Cardiac muscle cell (in vitro differentiated cells and primary cell): ENCODE data around the gene SAMD14. TPM values are rescaled to one million over a fixed set of nuclear protein-coding genes. Genes with fewer than 3 reads are reported as not detected.

Source experiments
- DNase-seq, 2 donors: peaks; one replicate each; pipeline versions ENCODE4 v3.0.0 to v3.0.0-alpha.2; 2010 to 2017; ENCODE audit warnings: low read depth in 1 of 2, low spot score in 1 of 2
- H3K27ac ChIP-seq: fragments of 200-600 bp; sonication (generic); 2 replicates; pipeline ENCODE4 v1.5.1; 2016
- H3K27me3 ChIP-seq: fragments of 200-600 bp; sonication (generic); 2 replicates; pipeline ENCODE4 v1.6.0; 2016; ENCODE audit warnings: control low read depth
- H3K36me3 ChIP-seq: fragments of 200-600 bp; sonication (generic); 2 replicates; pipeline ENCODE4 v1.5.1; 2016; ENCODE audit warnings: control low read depth
- H3K4me1 ChIP-seq: fragments of 200-600 bp; sonication (generic); 2 replicates; pipeline ENCODE4 v1.8.1; 2017; ENCODE audit warnings: low read depth, mild to moderate bottlenecking, mixed run types
- H3K4me3 ChIP-seq: fragments of 200-600 bp; sonication (generic); 2 replicates; pipeline ENCODE4 v1.5.1; 2016; ENCODE audit warnings: mild to moderate bottlenecking
- H3K9me3 ChIP-seq: fragments of 200-600 bp; sonication (generic); 2 replicates; pipeline ENCODE4 v1.5.1; 2017; ENCODE audit warnings: low read depth, mild to moderate bottlenecking, control low read depth
- CTCF ChIP-seq: IDR thresholded peaks from 2 replicates; pipeline ENCODE4 v1.5.1; 2012; ENCODE audit warnings: low read depth, mild to moderate bottlenecking, low read length
- polyA plus RNA-seq: library from polyadenylated mRNA; unstranded; fragments of >200 nt; fragmentation: Nextera tagmentation; extraction: Ambion mirVana; gene quantifications from 2 replicates; pipeline ENCODE4 v1.2.1, GENCODE V29; 2016
- total RNA-seq: library from RNA; depleted of rRNA; stranded (reverse); fragments of >200 nt; gene quantifications from 2 replicates; pipeline ENCODE4 v1.2.3, GENCODE V29; 2016

The SAMD14 gene
- total and polyA plus RNA-seq, 2 experiments from 2014 or later: 2.5 to 2.8 TPM

DNA sequence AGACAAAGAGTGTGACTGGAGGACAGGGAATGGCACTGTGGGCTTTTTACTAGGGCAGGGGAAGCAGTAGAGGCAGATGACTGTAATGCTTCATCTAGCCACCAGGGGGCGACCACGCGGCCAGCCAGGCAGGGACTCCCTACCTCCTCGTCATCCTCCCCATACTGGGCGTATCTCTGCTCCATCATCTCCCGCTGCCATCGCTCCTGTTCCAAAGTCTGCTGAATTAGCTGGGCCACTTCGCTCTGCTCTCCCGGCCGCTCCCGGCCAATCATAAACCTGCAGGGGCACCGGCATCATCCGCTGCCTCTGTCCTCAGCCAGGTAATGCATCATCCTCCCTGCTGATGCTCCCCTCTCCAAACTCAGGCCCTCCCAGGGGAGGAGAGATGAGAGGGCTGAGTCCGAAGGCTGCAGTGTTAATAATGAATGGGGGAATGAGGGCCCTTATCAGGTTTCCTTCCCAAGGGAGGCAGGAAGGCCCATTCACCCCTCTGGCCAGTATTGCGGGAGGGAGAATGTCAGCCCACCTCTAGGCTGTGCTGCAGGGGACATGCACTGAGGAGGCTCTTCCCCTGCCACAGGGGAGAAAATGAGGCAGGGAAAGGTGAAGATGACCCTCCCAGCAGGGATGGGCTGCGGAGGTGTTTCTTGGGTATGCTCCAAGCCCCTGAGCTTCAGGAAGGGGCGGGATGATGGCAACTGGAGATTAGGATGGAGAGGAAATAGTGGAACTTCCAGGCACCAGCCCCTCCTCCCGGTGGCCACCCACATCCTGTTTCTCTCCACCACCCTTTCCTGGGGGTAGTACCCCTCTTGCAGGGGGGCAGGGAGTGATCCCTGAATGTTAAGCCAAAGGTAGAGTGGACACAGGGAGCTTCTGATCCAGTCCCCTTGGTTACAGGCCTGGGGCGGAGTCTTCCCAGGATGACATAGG, 10.3 kb upstream of the SAMD14 start:
- H3K27ac ChIP-seq: no peak overlapping the region

GRCh38 chr17:50139185-50139783, 9.3 kb upstream of the SAMD14 start:
- no peaks in the 10 kb centered on the region for H3K9me3 ChIP-seq
- H3K36me3 ChIP-seq: peaks cover 55% of the 10 kb centered on the region
- no peaks in the 10 kb centered on the region for H3K27me3 ChIP-seq
- H3K27ac ChIP-seq: no peak overlapping the region
- no peak for DNase-seq
- H3K4me1 ChIP-seq: no peaks in the 10 kb centered on the region
- no peak for TF ChIP-seq CTCF
- no peak overlapping the region for H3K4me3 ChIP-seq

More for the DNA sequence above, 10.3 kb upstream of the SAMD14 start:
- H3K4me1 ChIP-seq: no peaks in the 10 kb centered on the region
- no peak overlapping the region for H3K4me3 ChIP-seq
- peak; percentile 70 to 87 for DNase-seq
- H3K27me3 ChIP-seq: no peaks in the 10 kb centered on the region
- H3K36me3 ChIP-seq: peaks cover 61% of the 10 kb centered on the region
- H3K9me3 ChIP-seq: no peaks in the 10 kb centered on the region
- peak; percentile 59 for TF ChIP-seq CTCF

- Histone ChIP-seq H3K4me3 (no peak overlapping the region), H3K27ac (no peak overlapping the region), H3K4me1 (peaks cover 9% of the 10 kb centered on the region), H3K9me3 (no peaks in the 10 kb centered on the region), H3K27me3 (no peaks in the 10 kb centered on the region), H3K36me3 (peaks cover 41% of the 10 kb centered on the region)
- no peak for TF ChIP-seq CTCF
- DNase-seq: no peak
Measured at GRCh38 chr17:50137042-50137441, 7.1 kb upstream of the SAMD14 start.

- H3K9me3 ChIP-seq: no peaks in the 10 kb centered on the region
- no peak for DNase-seq
- peaks cover under 1% of the 10 kb centered on the region for H3K27me3 ChIP-seq
- H3K4me1 ChIP-seq: peaks cover 9% of the 10 kb centered on the region
- peaks cover 41% of the 10 kb centered on the region for H3K36me3 ChIP-seq
- no peak overlapping the region for H3K27ac ChIP-seq
- no peak for TF ChIP-seq CTCF
- H3K4me3 ChIP-seq: no peak overlapping the region
Measured at GRCh38 chr17:50136096-50136687, 6.2 kb upstream of the SAMD14 start.

DNA sequence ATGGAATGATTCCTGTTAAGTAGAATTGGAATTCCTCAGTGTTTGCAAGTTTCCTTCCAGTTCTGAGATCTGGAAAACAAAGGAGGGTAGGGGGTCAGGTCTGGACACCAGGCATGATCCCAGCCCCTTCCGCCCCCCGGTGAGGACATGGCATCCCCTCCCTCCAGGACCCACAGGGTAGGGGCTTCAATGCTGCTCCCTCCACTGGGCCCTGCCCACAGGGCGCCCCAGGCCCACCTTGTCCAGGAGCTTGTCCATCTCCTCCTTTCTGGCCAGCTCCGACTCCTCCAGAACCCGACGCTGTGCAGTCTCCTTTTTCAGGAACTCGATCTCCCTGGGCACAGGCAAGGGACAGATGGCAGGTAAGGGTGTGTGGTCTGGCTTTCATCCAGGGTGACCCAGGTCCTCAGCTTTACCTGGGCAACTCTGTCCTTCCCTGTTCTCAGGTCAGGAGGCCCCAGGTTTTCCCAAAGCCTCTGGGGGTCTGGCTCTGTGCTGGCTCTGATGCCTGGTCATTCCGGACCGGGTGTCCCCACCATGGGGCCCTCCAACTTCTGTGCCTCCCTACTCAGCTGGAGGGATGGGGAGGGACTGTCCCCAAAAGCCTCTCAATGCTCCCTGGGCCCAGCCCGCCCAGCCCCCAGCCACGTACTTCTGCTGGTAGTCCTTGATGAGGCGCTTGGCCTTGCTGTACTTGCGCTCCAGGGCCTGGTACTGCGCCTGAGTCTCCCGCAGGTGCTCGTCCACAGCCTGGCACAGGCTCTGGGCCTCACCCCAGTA, 5.5 kb upstream of the SAMD14 start:
- Histone ChIP-seq H3K9me3 (no peaks in the 10 kb centered on the region), H3K36me3 (peaks cover 41% of the 10 kb centered on the region), H3K27me3 (peaks cover 7% of the 10 kb centered on the region), H3K27ac (no peak overlapping the region), H3K4me1 (peaks cover 9% of the 10 kb centered on the region), H3K4me3 (no peak overlapping the region)
- DNase-seq: no peak
- no peak for TF ChIP-seq CTCF
